ENCODE measurements around the gene SLC4A5.
"Not testable (repeated sequence)": the region's sequence is repeated elsewhere in the genome, so short reads cannot be mapped to it uniquely, and the experiment has no call there.

SLC4A5 gene

GRCh38 chr2:74219846-74220486, 123.2 kb downstream of the SLC4A5 start:
- no peak for DNase-seq (ENCODE audit: low read depth, low spot score)
- H3K4me3 ChIP-seq (ENCODE audit: low read length): no peak overlapping the region

- H3K4me3 ChIP-seq (ENCODE audit: low read length): no peak overlapping the region
- DNase-seq (ENCODE audit: low read depth, low spot score): no peak
Observed at GRCh38 chr2:74216642-74217041, 126.6 kb downstream of the SLC4A5 start.

- not testable (repeated sequence) for DNase-seq (ENCODE audit: low read depth, low spot score); H3K4me3 ChIP-seq (ENCODE audit: low read length)
Observed at GRCh38 chr2:74215771-74216170, 127.4 kb downstream of the SLC4A5 start.

- H3K4me3 ChIP-seq (ENCODE audit: low read length): no peak overlapping the region
- DNase-seq (ENCODE audit: low read depth, low spot score): no peak
Observed at GRCh38 chr2:74212702-74213410, 130.4 kb downstream of the SLC4A5 start.

- no peak for DNase-seq (ENCODE audit: low read depth, low spot score)
- H3K4me3 ChIP-seq (ENCODE audit: low read length): no peak overlapping the region
Observed at GRCh38 chr2:74206180-74206688, 137.0 kb downstream of the SLC4A5 start.

GRCh38 chr2:74205596-74205995, 137.6 kb downstream of the SLC4A5 start:
- DNase-seq (ENCODE audit: low read depth, low spot score): no peak
- no peak overlapping the region for H3K4me3 ChIP-seq (ENCODE audit: low read length)

GRCh38 chr2:74205113-74205512, 138.1 kb downstream of the SLC4A5 start:
- no peak for DNase-seq (ENCODE audit: low read depth, low spot score)

GRCh38 chr2:74204436-74204835, 138.8 kb downstream of the SLC4A5 start:
- H3K4me3 ChIP-seq (ENCODE audit: low read length): no peak overlapping the region
- DNase-seq (ENCODE audit: low read depth, low spot score): no peak

More at GRCh38 chr2:74205113-74205512, 138.1 kb downstream of the SLC4A5 start:
- no peak overlapping the region for H3K4me3 ChIP-seq (ENCODE audit: low read length)

- no peak overlapping the region for H3K4me3 ChIP-seq (ENCODE audit: low read length)
- no peak for DNase-seq (ENCODE audit: low read depth, low spot score)
Observed at GRCh38 chr2:74201596-74201995, 141.6 kb downstream of the SLC4A5 start.

GRCh38 chr2:74201196-74201595, 142.0 kb downstream of the SLC4A5 start:
- H3K4me3 ChIP-seq (ENCODE audit: low read length): no peak overlapping the region
- no peak for DNase-seq (ENCODE audit: low read depth, low spot score)

- H3K4me3 ChIP-seq (ENCODE audit: low read length): peak overlapping the region; percentile 71
- DNase-seq (ENCODE audit: low read depth, low spot score): no peak
Observed at GRCh38 chr2:74199871-74200305, 143.3 kb downstream of the SLC4A5 start.

GRCh38 chr2:74199275-74199701, 143.9 kb downstream of the SLC4A5 start:
- peak overlapping the region; percentile 71 for H3K4me3 ChIP-seq (ENCODE audit: low read length)
- no peak for DNase-seq (ENCODE audit: low read depth, low spot score)

- peak; percentile 91 for DNase-seq (ENCODE audit: low read depth, low spot score)
- peak within 1 kb of the TSS; percentile 71 for H3K4me3 ChIP-seq (ENCODE audit: low read length)
Observed at GRCh38 chr2:74198461-74199274, 144.5 kb downstream of the SLC4A5 start, which contains the start of gene MTHFD2. TSS of gene MTHFD2 (plus strand) at chr2:74198615. CDS start at chr2:74198642, 27 bp downstream.

GRCh38 chr2:74198023-74198460, 145.2 kb downstream of the SLC4A5 start:
- peak overlapping the region; percentile 71 for H3K4me3 ChIP-seq (ENCODE audit: low read length)
- no peak for DNase-seq (ENCODE audit: low read depth, low spot score)

- no peak overlapping the region for H3K4me3 ChIP-seq (ENCODE audit: low read length)
- peak; percentile 31 for DNase-seq (ENCODE audit: low read depth, low spot score)
Observed at GRCh38 chr2:74197049-74197448, 146.2 kb downstream of the SLC4A5 start.

GRCh38 chr2:74194799-74195198, 148.4 kb downstream of the SLC4A5 start:
- no peak for DNase-seq (ENCODE audit: low read depth, low spot score)
- H3K4me3 ChIP-seq (ENCODE audit: low read length): no peak overlapping the region

GRCh38 chr2:74191596-74192380, 151.4 kb downstream of the SLC4A5 start:
- peak; percentile 55 for DNase-seq (ENCODE audit: low read depth, low spot score)
- no peak overlapping the region for H3K4me3 ChIP-seq (ENCODE audit: low read length)

GRCh38 chr2:74188696-74189095, 154.5 kb downstream of the SLC4A5 start:
- no peak for DNase-seq (ENCODE audit: low read depth, low spot score)
- H3K4me3 ChIP-seq (ENCODE audit: low read length): no peak overlapping the region

Measured in Jurkat, Clone E6-1 (cell line).